NT2/D1 (cell line): ENCODE data around the gene ADORA1.

ENCODE experiments used
- YY1 ChIP-seq: IDR thresholded peaks from 2 replicates; pipeline ENCODE4 v1.6.1; 2011; ENCODE audit not compliant: insufficient read length, insufficient read depth
- ZNF274 ChIP-seq: IDR thresholded peaks from 2 replicates; pipeline ENCODE4 v1.6.1; 2011; ENCODE audit warnings: mild to moderate bottlenecking, low read depth, low read length

GRCh38 chr1:203211812-203212211, 84.3 kb downstream of the ADORA1 start:
- TF ChIP-seq ZNF274: no peak
- TF ChIP-seq YY1: no peak
